Superior temporal gyrus (tissue), 1 donor: ENCODE results near the gene CCNY.

Experiments
- DNase-seq: peaks from one replicate; pipeline ENCODE4 v3.0.0-alpha.2; 2016; ENCODE audit errors: extremely low spot score

Gene CCNY

GRCh38 chr10:35425595-35425994 is 89.3 kb downstream of the CCNY start:
- peak; percentile 12 for DNase-seq

GRCh38 chr10:35426657-35427056 is 90.3 kb downstream of the CCNY start:
- DNase-seq = peak; percentile 84

- peak; percentile 10 for DNase-seq
These were observed 91.2 kb downstream of the CCNY start for GRCh38 chr10:35427543-35427942.

GRCh38 chr10:35428521-35428920 is 92.2 kb downstream of the CCNY start:
- DNase-seq = no peak

- no peak for DNase-seq
These were observed 96.6 kb downstream of the CCNY start for GRCh38 chr10:35432781-35433338.

- DNase-seq = no peak
These were observed 97.6 kb downstream of the CCNY start for GRCh38 chr10:35433851-35434426.

- no peak for DNase-seq
These were observed 98.2 kb downstream of the CCNY start for GRCh38 chr10:35434533-35434932.

- DNase-seq = peak; percentile 6
These were observed 99.5 kb downstream of the CCNY start for GRCh38 chr10:35435824-35436223.

- no peak for DNase-seq
These were observed 101.5 kb downstream of the CCNY start for GRCh38 chr10:35437829-35438228.

- DNase-seq = no peak
These were observed 102.6 kb downstream of the CCNY start for GRCh38 chr10:35438718-35439571.

GRCh38 chr10:35440016-35440415 is 103.7 kb downstream of the CCNY start:
- no peak for DNase-seq

- DNase-seq = no peak
These were observed 105.7 kb downstream of the CCNY start for GRCh38 chr10:35442028-35442427.

GRCh38 chr10:35442592-35442991 is 106.3 kb downstream of the CCNY start:
- DNase-seq = peak; percentile 13

GRCh38 chr10:35443858-35444257 is 107.5 kb downstream of the CCNY start:
- no peak for DNase-seq

- peak; percentile 23 for DNase-seq
These were observed 109.0 kb downstream of the CCNY start for GRCh38 chr10:35445150-35445884.

GRCh38 chr10:35446439-35446838 is 110.1 kb downstream of the CCNY start:
- DNase-seq = peak; percentile 12

- DNase-seq = peak; percentile 25
These were observed 111.5 kb downstream of the CCNY start for GRCh38 chr10:35447693-35448407.

GRCh38 chr10:35448687-35449662 is 112.7 kb downstream of the CCNY start:
- peak; percentile 42 for DNase-seq

- DNase-seq = peak; percentile 38
These were observed 113.6 kb downstream of the CCNY start for GRCh38 chr10:35449944-35450343.
